ENCODE measurements around the gene LRMDA.

DNA sequence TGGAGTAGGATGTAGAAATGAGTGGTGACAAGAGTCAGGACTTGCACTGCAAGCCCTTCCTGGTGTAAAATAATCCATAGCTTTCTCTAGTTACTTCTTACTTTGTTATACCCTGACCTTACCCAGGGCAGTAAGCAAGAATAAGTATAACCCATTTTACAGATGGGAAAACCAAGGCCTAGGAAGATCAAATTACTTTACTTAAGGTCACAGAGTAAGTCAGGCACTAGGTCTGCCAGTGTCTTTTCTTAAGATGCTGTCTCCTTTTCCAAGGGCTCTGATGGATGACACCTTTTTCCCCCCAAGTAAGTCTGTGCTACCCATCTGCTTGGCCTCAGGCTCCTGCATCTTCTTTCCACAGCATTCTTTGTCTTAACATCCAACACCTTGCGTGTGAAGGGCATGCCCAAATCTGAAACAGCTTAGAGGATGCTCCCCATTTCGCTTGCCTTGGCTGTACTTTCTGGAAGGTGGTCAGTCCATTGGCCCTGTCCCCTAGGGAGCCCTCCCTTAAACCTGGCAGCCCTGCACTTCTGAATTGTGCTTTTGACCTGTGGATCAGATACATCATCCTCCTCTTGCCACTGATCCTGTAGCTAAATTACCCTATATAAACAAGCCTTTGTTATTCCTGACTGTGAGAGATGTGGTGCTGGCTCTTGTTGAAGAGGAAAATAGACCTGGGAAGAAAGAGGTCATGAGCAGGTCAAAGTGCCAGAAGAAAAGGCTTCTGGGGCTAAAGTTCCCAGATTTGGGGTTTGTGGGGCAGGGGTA is 168.6 kb downstream of the LRMDA start:
- TF ChIP-seq, protein P1, sequence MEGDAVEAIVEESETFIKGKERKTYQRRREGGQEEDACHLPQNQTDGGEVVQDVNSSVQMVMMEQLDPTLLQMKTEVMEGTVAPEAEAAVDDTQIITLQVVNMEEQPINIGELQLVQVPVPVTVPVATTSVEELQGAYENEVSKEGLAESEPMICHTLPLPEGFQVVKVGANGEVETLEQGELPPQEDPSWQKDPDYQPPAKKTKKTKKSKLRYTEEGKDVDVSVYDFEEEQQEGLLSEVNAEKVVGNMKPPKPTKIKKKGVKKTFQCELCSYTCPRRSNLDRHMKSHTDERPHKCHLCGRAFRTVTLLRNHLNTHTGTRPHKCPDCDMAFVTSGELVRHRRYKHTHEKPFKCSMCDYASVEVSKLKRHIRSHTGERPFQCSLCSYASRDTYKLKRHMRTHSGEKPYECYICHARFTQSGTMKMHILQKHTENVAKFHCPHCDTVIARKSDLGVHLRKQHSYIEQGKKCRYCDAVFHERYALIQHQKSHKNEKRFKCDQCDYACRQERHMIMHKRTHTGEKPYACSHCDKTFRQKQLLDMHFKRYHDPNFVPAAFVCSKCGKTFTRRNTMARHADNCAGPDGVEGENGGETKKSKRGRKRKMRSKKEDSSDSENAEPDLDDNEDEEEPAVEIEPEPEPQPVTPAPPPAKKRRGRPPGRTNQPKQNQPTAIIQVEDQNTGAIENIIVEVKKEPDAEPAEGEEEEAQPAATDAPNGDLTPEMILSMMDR (IDR thresholded peaks at IDR 0.05), result no peak
- TF ChIP-seq POLR2A (IDR thresholded peaks at IDR 0.05), result no peak
